Measurements from ENCODE around the gene TRPT1. TPM values are rescaled to one million over a fixed set of nuclear protein-coding genes. Genes with fewer than 3 reads are reported as not detected.

TRPT1 gene
- total RNA-seq, 5 donors from 2014 or later (not counting 1 experiment from before 2014, with no cell fraction given): 16.1 to 48.3 (median 40.2) TPM

Other genes starting within 250 kb of the TRPT1 start
- gene OTUB1, start 239.7 kb downstream of the TRPT1 start, total RNA-seq: 10 to 100 TPM; 63.1 to 76.7 (median 67.2) TPM
- gene FLRT1, start 190.3 kb downstream of the TRPT1 start, total RNA-seq: not detected
- gene MACROD1, start 60.1 kb downstream of the TRPT1 start, total RNA-seq: 10 to 100 TPM in 3 of 5 donors, 1 to 10 TPM in 2; 6.0 to 14.8 (median 10.4) TPM
- gene STIP1, start 40.0 kb downstream of the TRPT1 start, total RNA-seq: 100 to 1,000 TPM in 3 of 5 donors, 10 to 100 TPM in 2; 61.1 to 133 (median 107) TPM
- 100 to 1,000 TPM; 115 to 184 (median 161) TPM for gene FERMT3, start 19.5 kb downstream of the TRPT1 start, total RNA-seq
- 100 to 1,000 TPM in 1 of 5 donors, 10 to 100 TPM in 4; 49.7 to 108 (median 97.5) TPM for gene NUDT22, start 88 bp upstream of the TRPT1 start, total RNA-seq
- gene DNAJC4, start 4.4 kb upstream of the TRPT1 start, total RNA-seq: 10 to 100 TPM; 46.2 to 64.7 (median 51.4) TPM
- gene VEGFB, start 8.4 kb upstream of the TRPT1 start, total RNA-seq: 10 to 100 TPM; 47.9 to 80.7 (median 76.0) TPM
- gene FKBP2, start 14.9 kb upstream of the TRPT1 start, total RNA-seq: 10 to 100 TPM; 17.9 to 53.0 (median 42.9) TPM
- gene PPP1R14B, start 20.8 kb upstream of the TRPT1 start, total RNA-seq: 100 to 1,000 TPM in 1 of 5 donors, 10 to 100 TPM in 4; 31.2 to 143 (median 88.1) TPM
- 10 to 100 TPM in 3 of 5 donors, 1 to 10 TPM in 2; 3.6 to 14.9 (median 11.2) TPM for gene PLCB3, start 25.3 kb upstream of the TRPT1 start, total RNA-seq
- 10 to 100 TPM; 17.5 to 37.7 (median 29.1) TPM for gene BAD, start 58.5 kb upstream of the TRPT1 start, total RNA-seq
- gene GPR137, start 59.7 kb upstream of the TRPT1 start, total RNA-seq: 10 to 100 TPM; 31.0 to 39.8 (median 34.2) TPM
- under 1 TPM in 3 of 5 donors, not detected in 2; 0.22 to 0.35 (median 0.33) TPM for gene KCNK4, start 65.1 kb upstream of the TRPT1 start, total RNA-seq
- under 1 TPM in 1 of 5 donors, not detected in 4; 0.40 TPM for gene CATSPERZ, start 74.2 kb upstream of the TRPT1 start, total RNA-seq
- 10 to 100 TPM; 20.2 to 43.1 (median 39.7) TPM for gene ESRRA, start 79.3 kb upstream of the TRPT1 start, total RNA-seq
- gene TRMT112, start 91.4 kb upstream of the TRPT1 start, total RNA-seq: 100 to 1,000 TPM; 104 to 177 (median 151) TPM
- 10 to 100 TPM; 35.8 to 86.7 (median 71.7) TPM for gene PRDX5, start 91.9 kb upstream of the TRPT1 start, total RNA-seq
- gene CCDC88B, start 114.0 kb upstream of the TRPT1 start, total RNA-seq: 100 to 1,000 TPM; 132 to 144 (median 133) TPM
- gene RPS6KA4, start 133.0 kb upstream of the TRPT1 start, total RNA-seq: 10 to 100 TPM; 16.5 to 48.7 (median 43.7) TPM